Left kidney (tissue), 2 donors: Measurements from ENCODE around the gene TRIM54. TPM values are rescaled to one million over a fixed set of nuclear protein-coding genes. Genes with fewer than 3 reads are reported as not detected.
A peak's percentile ranks its signal among the peaks of the same experiment; 100 is the strongest.
"Not testable (repeated sequence)": the region's sequence is repeated elsewhere in the genome, so short reads cannot be mapped to it uniquely, and the experiment has no call there.

ENCODE experiments used
- DNase-seq: peaks from one replicate; pipeline ENCODE4 v3.0.0-alpha.2; 2013
- polyA plus RNA-seq: library from polyadenylated mRNA; unstranded; fragments of 120-200 nt; gene quantifications from one replicate; pipeline ENCODE4 v1.2.1, GENCODE V29; 2013; ENCODE audit not compliant: insufficient read length

TRIM54 gene
- polyA plus RNA-seq, 1 donor, result 6.7 TPM

DNA sequence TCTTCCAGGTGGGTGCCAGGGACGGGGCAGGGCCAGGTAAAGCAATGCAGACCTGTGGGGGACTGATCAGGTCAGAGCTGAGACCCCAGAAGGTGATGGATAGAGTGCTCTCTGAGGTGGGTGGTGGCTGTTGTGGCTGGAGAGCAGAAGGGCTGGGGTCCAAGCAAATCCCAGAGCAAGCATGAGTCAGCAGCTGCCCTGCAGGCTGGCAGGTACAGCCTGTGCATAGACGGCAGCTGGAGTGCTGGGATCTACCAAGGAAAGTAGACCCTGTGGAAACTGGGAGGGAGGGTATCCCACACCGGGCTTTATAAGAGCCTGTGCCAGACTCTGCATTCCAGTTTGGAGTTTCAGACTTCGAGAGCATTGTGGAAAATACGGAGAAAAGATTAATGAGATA lies 663 bp downstream of the TRIM54 start:
- DNase-seq, result no peak

DNA sequence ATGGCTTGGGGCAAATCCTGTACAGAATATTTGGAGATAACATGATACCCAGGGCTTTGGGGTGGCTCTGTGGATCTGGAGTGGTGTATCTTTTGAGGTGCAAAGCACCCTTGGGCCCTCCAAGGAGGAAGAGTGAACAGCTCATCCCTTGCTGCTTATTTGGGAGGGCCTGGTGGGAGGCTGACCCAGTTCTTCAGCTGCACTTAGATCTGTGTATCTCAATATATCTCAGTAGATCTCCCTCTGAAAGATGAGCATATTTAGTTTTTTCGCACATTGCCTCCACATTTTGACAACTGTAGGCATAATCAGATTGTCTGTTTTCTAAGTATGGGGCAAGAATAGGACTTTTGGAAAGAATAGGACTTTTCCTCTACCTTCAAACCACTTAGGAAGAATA lies 2.8 kb downstream of the TRIM54 start:
- no peak for DNase-seq

GRCh38 chr2:27285481-27285880 lies 3.3 kb downstream of the TRIM54 start:
- DNase-seq, result no peak

GRCh38 chr2:27288610-27289009 lies 6.4 kb downstream of the TRIM54 start:
- DNase-seq, result no peak

DNA sequence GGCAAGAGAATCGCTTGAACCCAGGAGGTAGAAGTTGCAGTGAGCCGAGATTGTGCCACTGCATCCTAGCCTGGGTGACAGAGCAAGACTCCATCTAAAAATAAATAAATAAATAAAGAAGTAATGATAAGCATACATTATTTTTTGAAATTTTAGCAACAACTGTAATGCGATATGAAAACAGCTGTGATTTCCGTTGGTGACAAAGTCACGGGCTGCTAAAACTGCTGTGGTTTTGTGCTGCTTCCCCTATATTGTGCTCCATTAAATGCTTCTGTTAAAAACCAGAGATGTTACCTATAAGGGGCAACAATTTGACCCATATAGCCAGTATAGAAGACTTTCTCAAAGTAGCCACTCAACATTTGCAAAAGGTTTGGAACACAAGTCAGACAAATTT lies 8.3 kb downstream of the TRIM54 start:
- DNase-seq, result no peak

DNA sequence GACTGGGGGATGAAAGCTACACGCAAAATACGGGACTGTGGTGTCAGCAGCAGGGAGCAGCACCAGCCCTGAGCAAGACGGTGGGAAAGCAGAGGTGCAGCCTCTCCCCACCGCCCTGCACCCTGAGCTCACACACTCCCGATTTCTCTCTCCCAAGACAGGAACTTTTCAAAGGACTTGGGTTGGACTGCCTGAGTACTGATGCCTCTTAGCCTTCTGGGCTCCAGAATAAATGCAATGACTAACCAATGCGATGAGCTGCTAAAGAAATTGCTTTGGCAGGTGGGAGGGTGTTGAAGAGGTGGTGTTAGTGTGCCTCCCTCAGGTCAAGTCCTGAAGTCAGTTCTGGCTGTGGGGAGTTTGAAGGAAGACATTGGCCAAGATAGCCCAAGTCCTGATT lies 9.6 kb downstream of the TRIM54 start:
- DNase-seq, result no peak

GRCh38 chr2:27294928-27295327 lies 12.7 kb downstream of the TRIM54 start:
- no peak for DNase-seq

DNA sequence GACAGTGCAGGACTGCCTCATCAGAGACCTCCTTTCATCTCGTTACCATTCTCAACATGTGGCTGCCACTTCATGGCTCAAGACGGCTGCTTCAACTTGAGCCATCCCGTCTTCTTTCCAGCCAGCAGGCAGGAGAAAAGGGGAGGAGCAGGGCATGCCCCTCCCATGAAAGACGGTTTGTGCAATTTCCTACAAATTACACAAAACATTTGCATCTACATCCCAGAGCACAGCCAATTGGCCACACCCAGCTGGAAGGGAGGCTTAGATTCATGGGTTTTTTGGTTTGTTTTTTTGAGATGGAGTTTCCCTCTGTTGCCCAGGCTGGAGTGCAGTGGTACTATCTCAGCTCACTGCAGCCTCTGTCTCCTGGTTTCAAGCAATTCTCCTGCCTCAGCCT lies 14.3 kb downstream of the TRIM54 start:
- DNase-seq, result no peak

GRCh38 chr2:27297195-27297594 lies 15.0 kb downstream of the TRIM54 start:
- no peak for DNase-seq

DNA sequence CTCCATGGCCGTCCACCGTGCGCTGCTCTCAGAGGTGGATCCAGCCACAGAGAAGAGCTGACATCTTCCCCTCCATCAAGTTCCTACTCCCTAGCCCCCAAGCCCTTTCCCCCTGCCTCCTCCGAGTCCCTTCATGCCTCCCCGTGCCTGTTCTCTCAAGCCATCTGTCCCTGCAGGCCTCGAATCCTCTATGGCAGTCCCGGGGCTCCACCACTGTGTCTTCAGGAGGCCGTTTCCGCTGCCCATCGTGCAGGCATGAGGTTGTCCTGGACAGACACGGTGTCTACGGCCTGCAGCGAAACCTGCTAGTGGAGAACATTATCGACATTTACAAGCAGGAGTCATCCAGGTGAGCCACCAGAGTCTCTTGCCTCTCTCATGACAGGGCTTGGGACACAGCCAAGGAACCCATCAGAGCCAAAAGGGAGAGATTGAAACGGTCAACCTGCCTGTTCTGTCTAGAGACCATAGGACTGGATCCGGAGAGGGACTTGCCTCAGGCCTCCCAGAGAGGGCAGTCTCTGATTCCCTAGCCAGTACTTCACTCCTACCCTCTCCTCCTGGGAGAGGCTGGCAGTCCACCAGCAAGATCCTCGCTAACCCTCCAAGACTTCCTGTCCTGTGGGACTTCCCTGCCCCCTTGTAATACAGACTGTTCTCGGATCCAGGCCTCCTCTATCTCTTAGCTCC lies 16.3 kb downstream of the TRIM54 start:
- DNase-seq, result no peak

DNA sequence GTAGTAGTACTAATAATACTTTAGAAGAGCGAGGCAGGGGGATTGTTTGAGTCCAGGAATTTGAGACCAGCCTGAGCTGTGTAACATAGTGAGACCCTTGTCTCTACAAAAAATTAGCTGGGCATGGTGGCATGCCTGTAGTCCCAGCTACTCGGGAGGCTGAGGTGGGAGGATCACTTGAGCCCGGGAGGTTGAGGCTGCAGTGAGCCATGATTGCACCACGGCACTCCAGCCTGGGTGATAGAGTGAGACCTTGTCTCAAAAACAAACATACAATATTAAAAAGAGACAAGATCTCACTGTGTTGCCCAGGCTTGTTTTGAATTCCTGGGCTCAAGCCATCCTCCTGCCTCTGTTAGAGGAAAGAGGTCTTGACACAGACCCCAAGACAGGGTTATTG lies 18.4 kb downstream of the TRIM54 start:
- DNase-seq, result not testable (repeated sequence)

DNA sequence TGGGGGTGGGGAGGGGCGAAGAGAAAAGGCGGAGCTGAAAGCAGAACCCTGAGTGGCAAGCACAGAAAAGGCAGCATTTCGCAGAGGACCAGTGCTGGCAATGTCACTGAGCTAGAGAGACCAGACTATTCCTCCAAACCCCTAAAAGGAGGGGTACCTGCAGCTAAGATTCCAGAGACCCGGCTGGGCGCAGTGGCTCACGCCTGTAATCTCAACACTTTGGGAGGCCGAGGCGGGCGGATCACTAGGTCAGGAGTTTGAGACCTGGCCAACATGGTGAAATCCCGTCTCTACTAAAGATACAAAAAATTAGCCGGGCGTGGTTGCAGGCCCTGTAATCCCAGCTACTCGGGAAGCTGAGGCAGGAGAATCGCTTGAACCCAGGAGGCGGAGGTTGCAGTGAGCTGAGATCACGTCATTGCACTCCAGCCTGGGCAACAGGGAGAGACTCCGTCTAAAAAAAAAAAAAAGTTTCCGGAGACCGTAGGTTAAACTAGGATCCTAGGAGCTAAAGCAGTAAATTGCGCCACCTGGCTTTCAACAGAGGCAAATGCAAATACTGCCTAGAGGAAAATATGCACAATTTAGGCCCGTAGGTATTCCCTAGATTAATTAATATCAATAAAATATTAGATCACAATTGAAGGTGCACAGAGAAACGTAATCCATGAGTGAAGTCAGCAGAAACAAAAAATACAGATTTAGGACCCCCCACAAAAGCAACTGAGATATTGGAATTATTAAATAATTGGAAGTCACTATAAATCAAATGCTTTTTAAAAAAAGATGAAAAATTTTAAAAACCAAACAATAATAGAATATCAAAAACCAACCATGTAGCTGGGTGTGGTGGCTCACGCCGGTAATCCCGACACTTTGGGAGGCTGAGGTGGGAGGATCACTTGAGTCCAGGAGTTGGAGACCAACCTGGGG lies 21.1 kb downstream of the TRIM54 start:
- DNase-seq, result no peak

- DNase-seq, result no peak
These were observed 22.4 kb downstream of the TRIM54 start for GRCh38 chr2:27304488-27305240.

GRCh38 chr2:27305516-27305915 lies 23.3 kb downstream of the TRIM54 start:
- DNase-seq, result no peak

DNA sequence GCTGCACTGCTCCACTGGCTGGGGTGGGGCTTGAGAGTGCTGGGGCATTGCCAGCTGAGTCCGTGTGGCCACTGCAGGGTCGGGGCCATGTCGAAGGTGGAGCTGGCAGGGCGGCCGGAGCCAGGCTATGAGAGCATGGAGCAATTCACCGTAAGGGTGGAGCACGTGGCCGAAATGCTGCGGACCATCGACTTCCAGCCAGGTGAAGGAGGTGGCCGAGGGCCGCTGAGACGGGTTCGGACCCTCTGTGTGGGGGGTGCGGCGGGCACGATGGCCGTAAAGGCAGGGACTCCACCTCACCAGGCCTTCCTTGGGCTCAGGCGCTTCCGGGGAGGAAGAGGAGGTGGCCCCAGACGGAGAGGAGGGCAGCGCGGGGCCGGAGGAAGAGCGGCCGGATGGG lies 23.9 kb downstream of the TRIM54 start:
- no peak for DNase-seq

DNA sequence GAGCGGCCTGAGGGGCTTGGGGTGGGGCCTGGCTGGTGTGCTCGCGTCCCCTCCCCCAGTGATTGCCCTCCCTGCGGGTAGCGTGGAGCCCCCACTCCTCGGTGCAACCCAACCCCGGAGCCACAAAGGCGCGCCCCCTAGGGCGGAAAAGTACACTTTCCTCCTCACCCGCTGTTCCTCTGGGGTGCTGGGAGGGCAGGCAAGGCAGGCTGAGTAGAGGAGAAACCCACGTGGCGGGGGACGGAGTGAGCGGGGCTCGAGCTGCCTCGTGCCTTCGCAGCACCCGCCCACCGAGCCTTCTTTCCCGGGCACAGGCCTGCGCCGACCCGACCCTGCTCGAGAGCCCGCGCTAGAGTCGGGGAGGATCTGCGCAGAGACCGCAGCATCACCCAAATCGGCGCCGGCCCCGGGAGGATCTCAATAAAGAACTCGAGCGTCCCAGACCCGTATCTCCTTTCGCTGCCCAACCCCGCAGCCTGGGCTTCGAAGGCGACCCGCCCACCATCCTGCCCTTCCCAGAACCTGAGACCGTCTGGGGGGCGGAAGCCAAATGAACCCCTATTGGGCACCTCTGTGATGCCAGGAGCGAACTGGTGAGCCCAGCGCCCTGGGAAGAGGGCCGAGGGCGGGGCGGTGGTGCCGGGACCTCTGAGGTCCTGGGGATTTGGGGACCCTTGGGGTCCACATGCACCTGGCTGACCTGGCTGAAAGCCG lies 24.5 kb downstream of the TRIM54 start:
- DNase-seq, result no peak

GRCh38 chr2:27307287-27307544 lies 25.0 kb downstream of the TRIM54 start:
- no peak for DNase-seq

DNA sequence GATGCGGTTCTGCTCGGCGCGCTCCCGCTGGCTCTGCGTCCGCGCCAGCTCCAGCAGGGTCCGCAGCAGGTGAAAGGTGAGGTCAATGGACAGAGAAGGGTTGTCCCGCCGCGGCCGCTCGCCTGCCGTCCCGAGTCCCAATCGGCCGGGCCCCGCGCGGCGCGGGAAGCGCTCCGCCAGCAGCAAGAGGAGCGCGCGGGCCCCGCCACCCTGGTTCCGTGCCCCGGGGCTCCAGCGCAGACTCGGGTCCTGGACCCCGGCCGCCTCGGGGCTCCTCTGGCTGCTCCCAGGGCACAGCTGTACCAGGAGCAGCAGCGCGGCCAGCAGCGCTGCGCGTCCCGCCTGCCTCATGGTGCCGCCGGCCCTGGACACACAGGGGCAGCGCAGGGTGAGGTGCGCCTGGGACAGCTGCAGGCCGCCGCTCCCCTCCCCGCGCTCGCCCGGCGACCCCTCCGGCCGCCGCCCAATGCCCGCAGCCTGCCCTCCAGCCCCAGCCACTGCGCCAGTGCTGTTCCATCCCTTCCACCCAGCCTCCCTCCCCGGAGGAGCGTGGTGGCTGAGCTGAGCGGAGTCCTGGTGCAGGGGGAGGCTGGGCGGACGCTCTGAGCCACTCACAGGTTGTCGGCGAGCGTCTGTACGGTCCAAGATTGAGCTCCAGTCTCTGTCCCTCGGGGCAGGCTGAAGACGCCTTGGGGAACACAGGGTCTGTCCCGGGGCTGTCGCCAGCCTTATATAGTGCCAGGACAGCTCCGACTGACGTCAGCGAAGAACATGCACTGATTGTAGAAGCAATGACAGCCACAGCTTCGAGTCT lies 25.5 kb downstream of the TRIM54 start:
- DNase-seq, result no peak

GRCh38 chr2:27308359-27308881 lies 26.2 kb downstream of the TRIM54 start, which contains the start of gene UCN:
Gene UCN, minus strand, starts transcription at chr2:27308445. Its CDS starts 550 bp downstream, at chr2:27307895.
- DNase-seq, result peak; percentile 72

DNA sequence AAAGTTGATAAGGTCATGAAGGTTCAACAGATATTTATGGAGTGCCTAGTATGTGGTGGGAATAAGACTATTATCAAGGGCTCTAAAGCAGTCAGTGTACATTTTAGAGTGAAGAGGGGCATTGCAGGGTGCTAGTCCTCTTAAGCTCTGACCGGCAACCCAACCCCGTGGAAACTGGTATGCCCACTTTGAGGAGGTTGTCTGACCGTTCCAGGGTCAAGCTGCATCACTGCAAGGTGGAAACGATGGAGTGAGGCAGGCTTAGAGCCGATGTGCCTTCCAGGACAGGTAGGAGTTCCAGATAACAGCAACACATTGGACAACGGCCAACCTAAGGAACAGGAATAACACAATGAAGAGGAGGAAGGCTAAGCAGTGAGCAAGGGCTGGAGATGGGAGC lies 27.4 kb downstream of the TRIM54 start:
- DNase-seq, result no peak

GRCh38 chr2:27312152-27312551 lies 29.9 kb downstream of the TRIM54 start:
- no peak for DNase-seq
